Ascending aorta (tissue), 2 donors: ENCODE results near the gene CDKL5. TPM values are rescaled to one million over a fixed set of nuclear protein-coding genes. Genes with fewer than 3 reads are reported as not detected.
"Not testable (repeated sequence)": the region's sequence is repeated elsewhere in the genome, so short reads cannot be mapped to it uniquely, and the experiment has no call there.

Experiments used
- DNase-seq, 2 donors: peaks; one replicate each; pipeline ENCODE4 v3.0.0-alpha.2; 2019; ENCODE audit warnings: low spot score in 2 of 2
- H3K27ac ChIP-seq, 2 donors: fragments of 200-600 bp; sonication (generic); one replicate each; pipeline ENCODE4 v1.5.1; 2016 to 2017; ENCODE audit warnings: mild to moderate bottlenecking in 1 of 2
- H3K27me3 ChIP-seq: fragments of 200-600 bp; sonication (generic); one replicate; pipeline ENCODE4 v1.5.1; 2017
- H3K36me3 ChIP-seq, 2 donors: fragments of 200-600 bp; sonication (generic); one replicate each; pipeline ENCODE4 v1.5.1; 2016
- H3K4me1 ChIP-seq, 2 donors: fragments of 200-600 bp; sonication (generic); one replicate each; pipeline ENCODE4 v1.5.1; 2016 to 2017; ENCODE audit warnings: mild to moderate bottlenecking in 1 of 2
- H3K4me3 ChIP-seq, 2 donors: fragments of 200-600 bp; sonication (generic); one replicate each; pipeline ENCODE4 v1.5.1; 2016 to 2017; ENCODE audit warnings: mild to moderate bottlenecking in 1 of 2
- H3K9me3 ChIP-seq, 2 donors: fragments of 200-600 bp; sonication (generic); one replicate each; pipeline ENCODE4 v1.5.1; 2016
- CTCF ChIP-seq, 3 experiments: fragments of 200-600 bp in 2 of 3; fragments of 450-650 bp in 1 of 3; sonication (generic) in 2 of 3; IDR thresholded peaks; one replicate each; pipeline ENCODE4 v1.5.1; 2016 to 2019; ENCODE audit warnings: antibody characterized with exemption in 3 of 3, mild to moderate bottlenecking in 1 of 3, moderate library complexity in 1 of 3
- intact Hi-C: fragments of 100-400 bp; cut with DNase I; formaldehyde crosslinking; loops from one replicate; pipeline ENCODE4 v1.15.1; 2023
- total RNA-seq: library from RNA; depleted of rRNA; stranded (reverse); fragments of >200 nt; gene quantifications from one replicate; pipeline ENCODE4 v1.1.0, GENCODE V29; 2016

Gene CDKL5
- total RNA-seq, 1 donor from 2014 or later = 18.6 TPM

DNA sequence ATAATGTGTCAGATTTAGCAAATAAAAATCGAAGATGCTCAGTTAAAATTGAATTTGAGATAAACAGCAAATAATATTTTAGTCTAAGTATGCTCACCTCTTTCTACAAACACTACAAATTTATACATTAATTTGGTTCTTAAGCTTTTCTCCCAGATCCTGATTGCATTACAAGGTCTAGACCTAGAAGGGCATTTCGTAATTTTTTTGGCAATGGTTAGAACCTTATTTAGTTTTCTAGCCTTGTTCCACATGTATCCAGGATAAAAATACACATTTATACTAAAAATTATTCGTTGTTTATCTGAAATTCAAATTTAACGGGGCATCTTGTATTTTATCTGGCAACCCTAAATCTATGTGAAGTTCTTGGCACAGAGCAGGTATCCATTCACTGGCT is 2.5 kb upstream of the CDKL5 start:
- no peaks in the 10 kb centered on the region for H3K4me1 ChIP-seq
- H3K4me3 ChIP-seq = no peak overlapping the region
- intact Hi-C loops = loop anchor here (10.0 kb wide), 1 partner anchor 1708 kb away; the partner anchor contains the start of genes CTPS2 and SYAP1
- H3K9me3 ChIP-seq = no peaks in the 10 kb centered on the region
- no peaks in the 10 kb centered on the region for H3K36me3 ChIP-seq
- no peaks in the 10 kb centered on the region for H3K27me3 ChIP-seq
- TF ChIP-seq CTCF (IDR thresholded peaks at IDR 0.05) = no peak
- peak overlapping the region; percentile 62 to 74 for H3K27ac ChIP-seq
- DNase-seq = no peak

DNA sequence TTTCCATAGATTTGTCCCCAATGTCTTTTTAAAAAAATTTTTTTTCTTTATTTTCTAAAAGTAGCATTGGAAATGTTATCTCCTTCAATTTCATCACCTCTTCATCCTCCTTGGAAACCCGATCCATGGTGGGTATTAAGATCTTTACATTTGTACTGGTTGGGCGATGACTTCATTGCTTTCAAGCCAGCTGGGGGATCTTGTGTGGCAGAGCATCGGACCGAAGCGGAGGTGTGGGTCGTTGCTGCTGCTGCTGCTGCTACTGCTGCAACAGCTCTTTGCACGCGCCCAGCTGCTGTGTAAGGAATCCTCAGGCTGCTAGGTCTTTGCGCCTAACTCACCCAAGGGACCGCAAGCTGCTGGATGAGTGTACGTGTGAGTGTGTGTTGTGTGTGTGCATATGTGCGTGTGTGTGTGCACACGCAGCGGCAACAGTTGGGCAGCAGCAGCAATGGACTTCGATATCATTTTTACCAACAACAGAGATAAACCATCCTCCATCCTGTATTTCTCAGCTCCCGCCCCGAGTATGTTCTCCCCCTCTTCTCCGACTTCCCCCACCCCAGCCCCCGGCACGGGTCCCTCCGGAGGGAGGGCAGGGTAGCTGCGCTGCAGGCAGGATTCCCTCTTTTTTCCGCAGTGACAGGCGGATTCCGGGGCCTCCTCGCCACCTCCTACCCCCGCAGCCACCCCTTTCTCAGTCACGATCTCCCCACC is 768 bp upstream of the CDKL5 start:
- intact Hi-C loops = loop anchor here (1.0 to 10.0 kb wide), 6 partner anchors 118 to 1710 kb away; partner anchors contain the start of genes CTPS2, PHKA2 and SYAP1
- TF ChIP-seq CTCF (IDR thresholded peaks at IDR 0.05) = no peak

GRCh38 chrX:18426004-18426320 is 554 bp downstream of the CDKL5 start:
- no peak for DNase-seq
- TF ChIP-seq CTCF (IDR thresholded peaks at IDR 0.05) = no peak
- H3K27me3 ChIP-seq = no peaks in the 10 kb centered on the region
- no peaks in the 10 kb centered on the region for H3K4me1 ChIP-seq
- intact Hi-C loops = loop anchor here (5.0 to 10.0 kb wide), 2 partner anchors 116 to 1711 kb away; partner anchors contain the start of genes CTPS2 and SYAP1
- peak overlapping the region; percentile 63 to 78 for H3K4me3 ChIP-seq
- no peaks in the 10 kb centered on the region for H3K9me3 ChIP-seq
- H3K27ac ChIP-seq = peak overlapping the region; percentile 74 to 75
- no peaks in the 10 kb centered on the region for H3K36me3 ChIP-seq

More for the DNA sequence above, 768 bp upstream of the CDKL5 start:
- H3K36me3 ChIP-seq = no peaks in the 10 kb centered on the region
- H3K27ac ChIP-seq = peak overlapping the region; percentile 41 to 65
- no peaks in the 10 kb centered on the region for H3K27me3 ChIP-seq
- peak overlapping the region; percentile 63 to 78 for H3K4me3 ChIP-seq
- no peak for DNase-seq
- no peaks in the 10 kb centered on the region for H3K4me1 ChIP-seq
- no peaks in the 10 kb centered on the region for H3K9me3 ChIP-seq

DNA sequence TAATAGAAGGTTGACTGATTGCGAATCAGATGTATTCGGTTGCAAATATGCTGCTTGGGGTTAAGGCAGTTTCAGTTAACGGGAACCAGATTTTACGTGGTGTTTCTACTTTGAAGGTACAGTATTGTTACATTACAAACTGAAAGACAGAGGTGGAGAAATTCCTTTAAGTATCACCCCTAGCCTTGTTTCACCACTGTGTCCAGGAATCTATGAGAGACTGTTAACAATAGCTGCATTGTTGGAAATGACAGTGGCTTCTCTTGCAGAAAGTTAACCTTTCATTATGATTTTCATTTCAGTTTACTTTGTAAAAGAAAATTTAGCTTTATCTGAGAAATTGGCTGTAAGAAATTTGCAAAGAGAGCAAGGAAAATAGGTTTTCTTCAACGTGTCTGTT is 2.6 kb downstream of the CDKL5 start:
- no peak for DNase-seq
- Histone ChIP-seq H3K36me3 (no peaks in the 10 kb centered on the region), H3K4me1 (no peaks in the 10 kb centered on the region), H3K9me3 (no peaks in the 10 kb centered on the region), H3K27ac (no peak overlapping the region), H3K27me3 (no peaks in the 10 kb centered on the region), H3K4me3 (no peak overlapping the region)
- intact Hi-C loops = loop anchor here (5.0 to 10.0 kb wide), 2 partner anchors 114 to 1713 kb away; partner anchors contain the start of genes CTPS2 and SYAP1
- no peak for TF ChIP-seq CTCF (IDR thresholded peaks at IDR 0.05)

DNA sequence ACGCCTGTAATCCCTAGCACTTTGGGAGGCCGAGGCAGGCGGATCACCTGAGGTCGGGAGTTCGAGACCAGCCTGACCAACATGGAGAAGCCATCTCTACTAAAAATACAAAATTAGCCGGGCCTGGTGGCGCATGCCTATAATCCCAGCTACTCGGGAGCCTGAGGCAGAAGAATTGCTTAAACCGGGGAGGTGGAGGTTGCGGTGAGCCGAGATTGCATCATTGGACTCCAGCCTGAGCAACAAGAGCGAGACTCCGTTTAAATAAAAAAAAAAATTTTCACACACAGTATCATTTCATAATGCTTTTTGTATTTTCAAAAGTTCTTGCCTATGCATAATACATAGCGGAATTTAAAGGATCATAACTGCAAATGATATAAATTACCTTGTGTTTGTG is 7.9 kb downstream of the CDKL5 start:
- DNase-seq, H3K27ac ChIP-seq, H3K9me3 ChIP-seq: not testable (repeated sequence)

GRCh38 chrX:18434896-18435295 is 9.5 kb downstream of the CDKL5 start:
- no peak for DNase-seq
- intact Hi-C loops = no loop called here
- Histone ChIP-seq H3K4me3 (no peak overlapping the region), H3K36me3 (no peaks in the 10 kb centered on the region), H3K27ac (no peak overlapping the region), H3K27me3 (no peaks in the 10 kb centered on the region), H3K9me3 (no peaks in the 10 kb centered on the region), H3K4me1 (no peaks in the 10 kb centered on the region)
- no peak for TF ChIP-seq CTCF (IDR thresholded peaks at IDR 0.05)

More for the DNA sequence above, 7.9 kb downstream of the CDKL5 start:
- intact Hi-C loops, H3K36me3 ChIP-seq, H3K4me3 ChIP-seq, H3K27me3 ChIP-seq, H3K4me1 ChIP-seq: not testable (repeated sequence)
